GM18511 (cell line): ENCODE results near the gene TEKT5.
A peak's percentile ranks its signal among the peaks of the same experiment; 100 is the strongest.
"Not testable (repeated sequence)": the region's sequence is repeated elsewhere in the genome, so short reads cannot be mapped to it uniquely, and the experiment has no call there.

ENCODE experiments used
- ATAC-seq: cut with Tn5 transposase; IDR thresholded peaks from one replicate; pipeline ENCODE4 v1.9.1; 2021; ENCODE audit warnings: mild to moderate bottlenecking, moderate library complexity; ENCODE audit not compliant: unreplicated experiment

TEKT5 gene

DNA sequence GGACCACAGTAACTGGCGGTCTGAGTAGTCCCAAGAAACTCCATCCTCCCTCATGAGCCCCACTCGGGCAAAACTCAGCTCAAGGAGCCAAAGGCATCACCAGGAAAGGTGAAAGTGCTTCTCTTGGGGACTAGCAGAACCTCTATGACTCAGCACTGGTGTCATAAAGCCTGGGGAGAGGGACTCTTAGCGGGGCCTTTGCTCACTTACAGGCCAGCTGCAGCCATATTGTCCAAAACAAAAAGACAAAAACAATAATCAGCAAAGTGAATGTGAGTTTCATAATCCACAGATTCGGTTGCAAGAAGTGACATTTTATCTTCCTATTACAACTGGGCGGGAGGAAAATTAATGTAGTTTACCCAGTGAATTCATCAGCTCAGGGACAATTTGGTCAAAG lies at the start of gene TEKT5:
TSS of gene TEKT5 (minus strand) at position 101 of the 400 bp plus-strand sequence. CDS start at position 44, 57 bp downstream.
- no peak for ATAC-seq

DNA sequence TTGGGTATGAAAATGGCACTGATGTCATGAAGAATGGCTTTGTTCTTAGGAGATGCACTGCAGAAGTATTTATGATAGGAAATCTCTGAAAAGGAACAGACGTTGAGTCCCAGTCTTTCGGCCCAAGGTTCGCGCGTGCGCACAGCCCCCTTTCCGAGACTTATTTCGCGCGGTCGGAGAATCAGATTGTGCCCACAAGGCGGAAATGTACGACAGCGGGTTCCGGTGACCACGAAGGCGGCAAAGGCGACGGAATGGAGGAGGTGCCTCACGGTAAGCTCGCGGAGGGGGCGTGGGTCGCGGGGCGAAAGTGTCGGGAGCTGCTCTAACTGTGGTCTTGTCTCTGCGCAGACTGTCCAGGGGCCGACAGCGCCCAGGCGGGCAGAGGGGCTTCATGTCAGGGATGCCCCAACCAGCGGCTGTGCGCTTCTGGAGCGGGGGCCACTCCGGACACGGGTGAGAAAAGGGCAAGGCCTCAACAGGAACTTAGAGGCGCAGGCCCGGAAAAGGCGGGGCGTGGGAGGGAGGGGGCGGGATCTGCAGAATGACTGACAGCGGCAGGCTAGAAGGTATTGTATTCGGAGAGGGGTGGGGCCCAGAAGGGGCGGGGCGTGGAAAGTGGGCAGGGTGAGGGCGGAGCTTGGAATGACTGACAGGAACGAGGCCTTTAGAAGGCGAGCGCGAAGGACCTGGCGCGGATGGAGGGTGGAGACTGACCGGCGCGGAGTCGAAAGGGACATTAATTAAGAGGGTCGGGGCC lies 49.1 kb upstream of the TEKT5 start, which contains the start of gene NUBP1:
TSS of gene NUBP1 (plus strand) at position 233 of the 760 bp plus-strand sequence. CDS start at position 255, 22 bp downstream.
- ATAC-seq, result peak; percentile 89

DNA sequence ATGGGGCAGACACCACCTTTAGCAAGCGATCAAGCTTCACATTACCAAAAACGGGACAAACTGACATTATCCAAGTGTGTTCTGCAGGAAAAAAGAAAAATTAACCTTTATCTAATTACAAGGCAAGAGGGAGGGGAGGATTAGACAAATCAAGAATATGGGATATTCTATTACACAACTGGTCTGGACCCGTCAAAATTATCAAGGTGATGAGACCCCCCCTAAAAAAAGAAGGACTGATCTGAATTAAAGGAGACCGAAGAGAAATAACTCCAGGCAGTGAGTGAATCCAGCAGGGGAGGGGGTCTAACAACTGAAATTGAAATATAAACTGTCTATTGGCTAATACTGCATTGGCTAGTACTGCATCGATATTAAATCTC lies 48.5 kb upstream of the TEKT5 start:
- ATAC-seq, result no peak

DNA sequence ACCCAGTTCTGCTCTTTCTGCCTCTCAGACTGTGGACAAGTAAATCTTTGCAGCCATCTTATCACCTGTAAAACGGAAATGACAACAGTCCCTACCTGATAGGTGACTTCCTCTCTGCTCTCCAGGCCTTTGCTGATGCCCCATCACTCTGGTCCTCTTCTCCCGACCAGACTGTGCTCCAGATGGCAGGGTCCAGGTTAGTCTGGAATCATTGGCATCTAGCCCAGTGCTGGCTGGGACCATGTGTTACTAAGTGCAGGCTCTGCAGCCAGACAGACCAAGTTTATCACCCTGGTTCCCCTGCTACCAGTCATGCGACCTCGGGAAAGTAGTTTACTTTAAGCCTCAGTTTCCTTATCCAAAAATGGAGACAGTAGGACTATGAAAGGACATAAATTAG lies 47.1 kb upstream of the TEKT5 start:
- no peak for ATAC-seq

DNA sequence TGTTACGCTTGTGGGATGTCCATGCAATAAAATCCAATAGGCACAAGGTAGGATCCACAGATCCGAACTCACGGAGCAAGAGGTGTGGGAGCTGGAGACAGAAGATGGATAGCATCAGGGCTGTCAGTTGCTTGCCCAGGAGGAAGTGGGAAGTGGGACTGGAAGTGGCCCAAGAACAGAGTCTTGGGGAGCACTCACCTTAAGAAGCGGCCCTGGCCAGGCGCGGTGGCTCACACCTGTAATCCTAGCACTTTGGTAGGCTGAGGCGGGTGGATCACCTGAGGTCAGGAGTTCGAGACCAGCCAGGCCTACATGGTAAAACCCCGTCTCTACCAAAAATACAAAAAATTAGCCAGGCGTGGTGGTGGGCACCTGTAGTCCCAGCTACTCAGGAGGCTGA lies 46.5 kb upstream of the TEKT5 start:
- not testable (repeated sequence) for ATAC-seq

DNA sequence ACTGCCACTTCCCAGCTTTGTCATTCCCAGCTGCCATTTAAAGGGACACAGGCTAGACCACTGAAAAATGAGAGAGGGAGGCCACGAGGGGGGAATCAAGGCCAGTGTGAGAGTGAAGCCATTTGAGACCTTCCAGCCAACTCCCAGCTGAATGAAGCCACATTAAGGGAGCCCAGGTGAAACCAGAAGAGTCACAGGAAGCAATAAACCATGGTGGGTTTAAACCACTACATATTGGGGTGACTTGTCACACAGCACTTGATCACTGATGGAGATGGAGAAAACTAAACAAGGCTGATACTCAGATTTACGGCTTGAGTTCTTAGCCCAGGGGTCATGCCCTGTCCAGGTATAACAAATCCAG lies 46.1 kb upstream of the TEKT5 start:
- ATAC-seq, result no peak

DNA sequence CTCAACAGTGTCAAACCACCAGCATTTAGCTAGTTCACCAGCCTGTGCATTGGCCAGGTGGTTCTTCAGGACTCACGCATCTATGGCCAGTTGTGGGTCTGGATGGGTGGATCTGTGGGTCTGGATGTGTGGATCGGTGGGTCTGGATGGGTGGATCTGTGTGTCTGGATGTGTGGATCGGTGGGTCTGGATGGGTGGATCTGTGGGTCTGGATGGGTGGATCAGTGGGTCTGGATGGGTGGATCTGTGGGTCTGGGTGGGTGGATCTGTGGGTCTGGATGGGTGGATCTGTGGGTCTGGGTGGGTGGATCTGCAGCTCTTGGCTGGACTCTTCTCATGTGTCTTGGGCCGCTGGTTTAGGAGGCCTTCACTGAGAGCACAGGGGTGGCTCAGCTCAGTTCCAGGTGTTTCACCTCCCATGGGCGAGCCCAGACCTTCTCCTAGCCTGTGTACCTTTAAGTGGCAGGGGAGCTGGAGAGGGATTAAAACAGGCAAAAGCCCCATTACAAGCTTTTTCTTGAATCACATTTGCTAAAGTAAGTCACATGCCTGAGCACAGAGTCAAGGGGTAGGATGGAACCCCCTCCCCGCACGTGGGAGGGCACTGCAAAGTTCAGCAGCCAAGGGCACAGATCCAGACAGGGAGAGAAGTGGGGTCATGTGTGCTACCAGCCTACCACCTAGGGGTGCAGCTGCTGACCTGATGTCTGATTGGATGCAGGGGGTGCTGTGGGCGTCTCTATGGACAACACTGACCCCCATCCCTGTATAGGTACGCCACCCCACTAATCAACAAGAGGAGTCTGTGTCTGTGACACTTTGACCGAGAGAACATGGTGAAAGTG lies 45.5 kb upstream of the TEKT5 start:
- no peak for ATAC-seq

DNA sequence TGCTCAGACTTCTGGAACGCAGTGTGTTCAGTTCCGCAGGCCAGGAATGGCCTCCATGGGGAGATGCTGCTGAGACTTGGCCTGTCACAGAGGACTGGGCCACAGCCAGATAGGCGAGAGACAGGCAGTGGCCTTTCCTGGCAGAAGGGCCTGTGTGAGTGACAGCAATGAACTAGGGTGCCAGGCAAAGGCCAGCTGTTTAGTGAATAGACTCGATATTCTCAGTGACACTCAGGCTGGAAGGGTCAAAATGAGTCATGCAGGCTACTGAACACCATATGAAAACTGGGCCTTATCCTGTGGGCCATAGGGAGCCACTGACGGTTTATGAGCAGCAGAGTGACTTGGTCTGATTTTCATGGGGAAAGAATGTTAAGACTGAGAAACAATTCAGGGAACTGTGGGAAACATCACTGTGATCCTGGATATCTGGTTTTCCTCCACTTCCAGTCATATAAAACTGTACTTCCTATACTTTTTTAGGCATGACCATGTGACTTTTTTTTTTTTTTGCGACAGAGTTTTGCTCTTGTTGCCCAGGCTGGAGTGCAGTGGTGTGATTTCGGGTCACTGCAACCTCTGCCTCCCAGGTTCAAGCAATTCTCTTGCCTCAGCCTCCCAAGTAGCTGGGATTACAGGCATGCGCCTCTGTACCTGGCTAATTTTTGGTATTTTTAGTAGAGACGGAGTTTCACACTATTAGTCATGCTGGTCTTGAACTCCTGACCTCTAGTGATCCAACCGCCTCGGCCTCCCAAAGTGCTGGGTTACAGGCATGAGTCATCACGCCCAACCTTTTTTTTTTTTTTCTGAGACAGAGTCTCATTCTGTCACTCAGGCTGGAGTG lies 43.7 kb upstream of the TEKT5 start:
- ATAC-seq, result peak; percentile 79

DNA sequence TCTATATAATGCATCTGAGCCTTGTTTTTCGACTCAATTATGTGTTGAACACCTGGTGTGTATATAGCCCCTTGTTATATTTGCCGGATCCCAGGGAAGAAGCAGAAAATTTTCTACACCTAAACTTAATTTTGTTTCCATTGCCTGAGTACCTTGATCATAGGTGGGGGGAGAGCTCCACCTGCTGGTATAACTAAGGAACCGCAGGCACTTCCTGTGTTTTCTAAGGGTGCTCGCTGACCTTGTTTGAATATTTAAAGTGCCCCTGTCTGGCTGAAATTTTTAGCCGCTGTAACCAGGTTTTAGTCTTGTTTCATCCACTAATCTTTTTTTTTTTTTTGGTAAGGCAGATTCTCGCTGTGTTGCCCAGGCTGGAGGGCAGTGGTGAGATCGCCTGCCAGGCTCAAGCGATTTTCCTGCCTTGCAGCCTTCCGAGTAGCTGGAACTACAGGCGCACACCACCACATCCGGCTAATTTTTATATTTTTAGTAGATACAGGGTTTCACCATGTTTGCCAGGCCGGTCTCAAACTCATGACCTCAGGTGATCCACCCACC lies 42.4 kb upstream of the TEKT5 start:
- ATAC-seq, result peak; percentile 36

DNA sequence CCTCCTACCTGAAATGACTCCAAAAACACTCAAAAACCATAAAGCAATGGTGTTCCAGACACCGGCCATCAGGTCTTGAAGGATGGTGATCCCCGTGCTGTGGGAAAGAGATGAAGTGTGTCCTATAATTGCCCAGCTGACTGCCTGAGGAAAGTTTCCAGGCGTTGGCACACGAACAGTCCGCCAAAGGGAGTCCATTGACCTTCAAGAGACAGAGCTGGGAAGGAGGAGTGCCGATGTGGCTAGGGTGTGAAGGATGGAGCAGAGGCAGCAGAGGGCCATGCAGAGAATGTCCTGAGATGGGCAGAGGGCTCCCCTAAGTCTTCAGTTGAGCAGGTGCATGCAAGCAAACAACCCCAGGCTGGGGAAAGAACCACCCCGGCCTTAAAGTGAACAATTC lies 37.1 kb upstream of the TEKT5 start:
- no peak for ATAC-seq

DNA sequence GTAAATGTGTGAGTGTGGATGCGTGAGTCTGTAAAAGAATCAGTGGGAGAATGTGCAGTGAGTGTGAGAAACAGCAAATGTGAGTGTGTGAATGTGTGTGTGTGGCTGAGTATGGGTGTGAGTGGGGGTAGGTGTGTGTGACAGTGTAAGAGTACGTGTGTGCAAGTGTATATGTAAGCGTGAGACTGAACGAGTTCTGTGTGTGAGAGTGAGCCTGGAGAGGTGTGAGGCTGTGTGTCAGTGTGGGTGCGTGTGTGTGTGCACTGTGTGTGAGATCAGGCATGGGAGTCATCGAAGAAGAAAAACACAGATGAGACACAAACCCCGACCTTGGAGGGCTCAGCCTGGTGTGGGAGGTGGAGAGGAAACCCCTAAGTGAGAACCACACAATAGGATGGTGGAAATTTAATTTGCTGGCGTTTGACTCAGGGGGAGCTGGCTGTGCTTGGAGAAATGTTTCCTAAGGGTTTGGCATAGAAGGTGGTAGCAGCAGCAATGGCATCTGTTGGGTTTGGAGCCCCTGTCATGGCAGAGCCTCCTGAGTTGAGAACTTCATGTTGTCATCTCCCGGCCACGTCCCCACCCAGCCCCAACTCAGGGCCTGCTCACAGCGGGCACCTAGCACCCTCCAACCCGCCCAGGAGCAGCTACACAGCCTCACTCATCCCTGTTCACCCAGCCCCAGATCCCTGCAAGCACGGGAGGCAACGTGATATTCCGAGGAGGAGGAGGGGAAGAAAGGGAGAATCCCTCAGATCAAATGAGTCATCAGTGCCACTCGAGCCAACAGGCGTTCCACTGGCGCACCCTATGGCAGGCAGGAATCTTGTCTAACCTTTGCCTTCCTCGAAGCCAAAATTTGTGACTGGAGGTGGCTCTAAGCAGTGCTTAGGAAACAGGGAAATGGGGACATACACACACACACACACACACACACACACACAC lies 34.6 kb upstream of the TEKT5 start:
- no peak for ATAC-seq

DNA sequence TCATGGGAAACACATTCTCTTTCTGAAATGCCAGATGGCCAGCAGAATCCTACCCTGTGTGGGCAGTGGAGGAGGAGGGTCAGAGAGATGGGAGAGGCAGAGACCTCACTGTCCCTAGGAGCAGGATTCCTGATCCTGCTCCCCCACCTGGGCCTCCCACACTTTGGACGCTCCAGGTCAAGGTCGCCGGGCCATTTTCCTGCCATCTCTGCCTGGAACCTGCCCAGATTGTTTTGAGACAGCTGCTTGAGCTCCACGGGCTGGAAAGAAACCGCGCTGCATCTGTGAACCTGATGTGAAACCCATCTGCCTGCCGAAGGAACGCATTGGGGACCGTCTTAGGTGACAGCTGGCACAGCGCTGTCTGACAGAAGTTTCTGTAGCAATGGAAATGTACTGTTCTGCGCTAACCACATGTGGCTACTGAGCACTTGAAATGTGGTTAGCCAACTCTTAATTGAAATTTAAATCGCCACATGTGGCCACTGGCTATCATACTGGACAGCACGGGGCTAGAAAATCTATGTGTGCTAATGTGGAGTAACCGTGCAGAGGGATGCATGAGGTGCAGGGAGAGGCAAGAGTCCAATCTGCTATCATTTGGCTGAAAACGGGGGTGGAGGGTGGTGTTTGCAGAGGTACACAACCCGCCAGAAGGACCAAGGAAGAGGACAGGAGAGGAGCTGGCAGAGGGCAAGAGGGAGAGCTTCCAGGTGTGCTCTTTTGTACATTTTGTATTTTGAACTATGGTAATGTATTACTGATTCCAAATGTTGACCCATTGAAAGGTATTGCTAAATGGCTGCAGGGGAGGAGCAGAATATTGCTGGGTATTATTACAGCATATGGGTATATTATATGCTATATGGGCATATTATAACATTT lies 33.5 kb upstream of the TEKT5 start:
- ATAC-seq, result peak; percentile 63

DNA sequence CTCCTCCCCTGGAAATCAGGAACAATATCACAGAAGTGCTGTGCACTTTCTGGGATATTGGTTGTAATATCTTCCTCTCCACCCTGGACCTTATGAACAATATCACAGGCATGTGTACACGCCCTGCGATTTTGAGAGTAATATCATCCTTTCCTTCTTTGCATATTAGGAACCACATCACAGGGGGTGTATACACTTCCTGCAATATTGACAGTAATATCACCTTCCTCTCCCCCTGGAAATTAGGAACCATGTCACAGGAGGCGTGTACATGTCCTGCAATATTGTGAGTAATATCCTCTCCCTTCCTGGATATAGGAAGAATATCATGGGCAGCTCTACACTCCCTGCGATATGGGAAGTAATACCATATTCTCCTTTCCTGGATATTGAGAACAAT lies 14.2 kb upstream of the TEKT5 start:
- no peak for ATAC-seq

DNA sequence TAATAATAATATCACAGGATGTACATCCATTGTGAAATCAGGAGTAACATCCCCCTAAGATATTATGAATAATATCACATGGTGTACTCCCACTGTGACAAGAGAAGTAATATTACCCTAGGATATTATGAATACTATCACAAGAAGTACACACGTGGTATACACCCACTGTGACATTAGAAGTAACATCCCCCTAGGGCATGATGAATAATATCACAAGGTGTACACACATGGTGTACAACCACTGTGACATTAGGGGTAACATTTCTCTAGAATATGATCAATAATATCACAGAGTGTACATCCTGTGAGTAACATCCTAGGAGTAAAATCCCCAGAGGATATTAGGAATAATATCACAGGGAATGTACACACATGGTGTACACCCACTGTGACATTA lies 5.0 kb upstream of the TEKT5 start:
- no peak for ATAC-seq

DNA sequence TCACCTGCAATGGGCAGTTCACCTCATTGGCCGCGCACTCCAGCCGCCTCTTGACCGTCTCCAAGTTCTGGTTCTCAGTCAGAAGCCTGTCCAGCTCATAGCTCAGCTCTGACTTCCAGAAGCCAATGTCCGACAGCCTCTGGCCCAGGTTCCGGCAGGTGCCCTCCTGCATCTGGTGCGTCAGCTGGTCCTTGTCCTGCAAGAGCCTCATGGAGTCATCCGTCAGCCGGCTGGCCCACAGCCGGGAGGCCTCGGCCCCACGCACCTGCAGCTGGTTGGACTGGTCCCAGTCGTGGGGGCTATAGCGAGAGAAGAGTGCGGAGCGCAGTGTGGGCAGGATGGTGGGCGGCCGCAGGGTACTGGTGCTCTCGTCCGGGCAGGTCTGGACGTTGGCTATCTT lies 424 bp downstream of the TEKT5 start:
- no peak for ATAC-seq

DNA sequence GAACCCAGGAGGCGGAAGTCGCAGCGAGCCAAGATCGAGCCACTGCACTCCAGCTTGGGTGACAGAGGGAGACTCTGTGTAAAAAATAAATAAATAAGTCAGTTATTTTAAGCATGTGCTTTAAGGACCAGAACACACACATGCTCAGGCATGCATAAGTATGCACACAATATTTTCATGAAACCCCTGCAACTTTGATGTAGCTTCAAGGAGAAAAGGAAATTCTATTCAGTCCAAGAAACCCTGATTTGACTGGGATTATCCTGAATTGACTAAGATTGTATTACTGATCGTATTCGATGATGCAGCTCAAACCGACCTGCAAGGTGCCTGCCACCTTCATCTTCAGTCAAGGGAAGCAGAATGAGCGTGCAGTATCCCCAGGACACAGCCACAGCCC lies 841 bp downstream of the TEKT5 start:
- ATAC-seq, result no peak

DNA sequence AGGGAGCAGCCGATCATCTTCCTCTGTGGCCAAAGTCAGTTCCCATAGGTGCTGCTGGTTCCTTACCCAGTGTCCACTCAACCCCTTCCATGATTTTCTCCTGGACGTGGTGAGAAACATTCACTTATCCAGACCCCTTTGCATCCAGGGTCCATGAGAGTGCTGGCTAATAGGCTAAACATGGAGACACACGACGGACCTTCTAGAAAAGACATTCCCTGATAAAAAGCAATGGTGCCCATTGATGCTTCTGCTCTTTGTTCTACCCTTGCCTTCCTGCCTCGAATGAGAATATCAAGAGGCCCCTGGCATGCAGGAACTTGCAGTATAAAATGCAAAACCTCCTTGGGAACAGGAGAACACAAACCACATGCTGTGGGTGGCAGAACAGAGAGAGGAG lies 2.3 kb downstream of the TEKT5 start:
- ATAC-seq, result no peak

DNA sequence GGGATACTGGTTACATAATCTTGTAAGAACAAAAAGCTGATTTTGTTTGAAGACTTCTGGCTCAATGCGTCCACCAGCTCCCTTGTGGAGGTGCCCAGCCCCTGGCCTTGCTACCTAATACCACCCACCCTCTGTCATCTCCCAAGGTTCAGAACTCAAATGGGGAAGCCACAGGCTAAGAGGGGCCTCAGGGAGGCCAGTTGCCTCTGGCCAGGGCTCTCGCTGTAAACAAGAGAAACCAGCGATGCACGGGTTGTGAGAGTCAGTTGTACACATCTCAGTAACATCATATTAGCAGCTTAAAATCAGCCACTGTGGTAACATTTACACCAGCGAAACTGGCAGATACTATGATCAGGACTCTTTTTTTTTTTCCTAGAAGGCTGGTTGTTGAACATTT lies 6.0 kb downstream of the TEKT5 start:
- no peak for ATAC-seq

DNA sequence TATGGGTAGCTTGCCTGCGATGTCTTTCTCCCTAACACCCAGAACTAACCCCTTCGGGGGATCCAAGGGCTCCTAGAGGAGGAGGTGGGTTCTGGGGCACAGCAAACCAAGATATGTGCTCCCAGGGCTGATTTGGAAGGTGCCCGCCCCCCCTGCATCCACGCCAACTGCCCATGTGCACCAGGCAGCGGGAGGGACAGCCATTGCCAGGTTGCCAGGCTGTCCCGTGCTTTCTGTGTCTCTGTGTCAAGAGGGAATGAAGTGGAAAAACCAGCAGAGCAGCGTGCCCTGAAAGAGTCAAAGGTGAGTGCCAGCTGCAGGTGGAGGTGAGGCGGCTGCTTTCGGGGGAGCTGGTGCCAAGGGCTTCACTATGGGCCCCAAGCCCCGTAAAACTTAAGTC lies 6.4 kb downstream of the TEKT5 start:
- ATAC-seq, result no peak
